Measurements from ENCODE around the gene ZNF19. TPM values are rescaled to one million over a fixed set of nuclear protein-coding genes. Genes with fewer than 3 reads are reported as not detected.

Gene ZNF19
- total RNA-seq, 1 experiment from 2014 or later = 2.4 TPM

DNA sequence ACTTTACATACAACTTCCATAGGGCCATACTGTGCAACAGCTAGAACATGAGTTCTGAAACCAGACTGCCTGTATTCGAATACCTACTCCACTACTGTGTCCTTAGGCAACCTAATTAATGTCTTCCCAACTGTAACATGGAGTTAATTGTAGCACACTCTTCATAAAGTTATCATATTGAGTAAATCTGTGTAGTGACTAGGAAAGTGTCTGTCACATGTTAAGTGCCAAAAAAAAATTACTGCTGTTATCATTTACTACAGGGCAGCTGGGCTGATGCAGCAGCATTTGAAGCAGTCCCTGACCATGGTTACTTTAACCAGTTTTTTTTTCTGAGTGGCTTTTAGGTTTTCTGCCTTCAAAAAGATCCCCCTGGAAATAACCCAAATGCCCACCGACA is 16.2 kb downstream of the ZNF19 start:
- no peaks in the 10 kb centered on the region for H3K27me3 ChIP-seq
- H3K4me1 ChIP-seq = no peaks in the 10 kb centered on the region
- H3K27ac ChIP-seq = no peak overlapping the region
- DNase-seq = no peak
- H3K36me3 ChIP-seq = no peaks in the 10 kb centered on the region
- H3K9me3 ChIP-seq (replicated peaks) = no peaks in the 10 kb centered on the region
- H3K4me3 ChIP-seq = no peak overlapping the region

DNA sequence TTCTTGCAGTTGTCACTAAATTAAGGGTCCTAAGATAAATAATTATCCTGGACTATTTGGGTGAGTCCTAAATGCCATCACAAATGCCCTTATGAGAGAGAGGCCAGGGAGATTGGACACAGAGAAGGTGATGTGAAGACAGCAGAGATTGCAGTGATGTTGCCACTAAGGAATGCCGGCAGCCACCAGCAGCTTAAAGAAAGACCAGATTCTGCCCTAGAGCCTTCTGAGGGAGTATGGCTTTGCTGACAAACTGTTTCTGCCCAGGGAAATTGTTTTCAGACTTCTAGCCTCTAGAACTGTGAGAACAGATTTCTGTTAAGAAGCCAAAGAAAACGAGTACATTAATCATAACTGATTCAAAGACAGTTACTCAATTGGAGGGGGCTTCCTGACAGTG is 17.1 kb downstream of the ZNF19 start:
- Histone ChIP-seq H3K4me1 (no peaks in the 10 kb centered on the region), H3K9me3 (replicated peaks) (no peaks in the 10 kb centered on the region), H3K27ac (no peak overlapping the region), H3K27me3 (no peaks in the 10 kb centered on the region), H3K36me3 (no peaks in the 10 kb centered on the region), H3K4me3 (no peak overlapping the region)
- DNase-seq = no peak

- no peaks in the 10 kb centered on the region for H3K9me3 ChIP-seq (replicated peaks)
- no peak overlapping the region for H3K27ac ChIP-seq
- H3K4me3 ChIP-seq = no peak overlapping the region
- H3K27me3 ChIP-seq = no peaks in the 10 kb centered on the region
- DNase-seq = peak; percentile 10 to 61
- no peaks in the 10 kb centered on the region for H3K4me1 ChIP-seq
- no peaks in the 10 kb centered on the region for H3K36me3 ChIP-seq
Observed at GRCh38 chr16:71467810-71468209, 21.3 kb downstream of the ZNF19 start.

DNA sequence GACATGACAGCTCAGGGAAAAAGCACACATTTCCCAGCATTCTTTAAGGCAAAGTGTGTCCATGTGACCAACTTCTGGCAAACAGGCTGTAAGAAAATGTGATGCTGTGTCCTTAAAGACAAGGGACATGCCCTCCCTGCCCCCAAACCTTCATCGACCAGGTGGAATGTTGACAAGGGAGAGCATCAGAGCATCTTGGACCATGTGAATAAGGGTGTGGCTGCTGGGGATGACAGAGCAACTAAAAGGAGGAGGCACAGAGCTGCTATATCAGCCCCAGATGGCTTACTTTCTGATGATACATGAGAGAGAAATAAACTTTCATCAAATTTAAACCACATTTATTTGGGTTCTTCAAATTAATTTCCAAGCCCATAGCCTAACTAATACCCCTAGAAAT is 24.9 kb downstream of the ZNF19 start:
- Histone ChIP-seq H3K9me3 (replicated peaks) (no peaks in the 10 kb centered on the region), H3K27me3 (no peaks in the 10 kb centered on the region), H3K36me3 (no peaks in the 10 kb centered on the region), H3K4me3 (no peak overlapping the region), H3K4me1 (no peaks in the 10 kb centered on the region), H3K27ac (no peak overlapping the region)
- DNase-seq = no peak

GRCh38 chr16:71461686-71462648 is 27.2 kb downstream of the ZNF19 start, which contains the start of gene ZNF23:
Gene ZNF23, minus strand, starts transcription at chr16:71462247. Its CDS starts 5,451 bp downstream, at chr16:71456796.
- peak; percentile 66 to 70 for DNase-seq
- H3K9me3 ChIP-seq (replicated peaks) = no peaks in the 10 kb centered on the region
- peak within 1 kb of the TSS; percentile 66 for H3K27ac ChIP-seq
- no peaks in the 10 kb centered on the region for H3K27me3 ChIP-seq
- peak within 1 kb of the TSS; percentile 100 for H3K4me3 ChIP-seq
- no peaks in the 10 kb centered on the region for H3K36me3 ChIP-seq
- H3K4me1 ChIP-seq = no peaks in the 10 kb centered on the region

DNA sequence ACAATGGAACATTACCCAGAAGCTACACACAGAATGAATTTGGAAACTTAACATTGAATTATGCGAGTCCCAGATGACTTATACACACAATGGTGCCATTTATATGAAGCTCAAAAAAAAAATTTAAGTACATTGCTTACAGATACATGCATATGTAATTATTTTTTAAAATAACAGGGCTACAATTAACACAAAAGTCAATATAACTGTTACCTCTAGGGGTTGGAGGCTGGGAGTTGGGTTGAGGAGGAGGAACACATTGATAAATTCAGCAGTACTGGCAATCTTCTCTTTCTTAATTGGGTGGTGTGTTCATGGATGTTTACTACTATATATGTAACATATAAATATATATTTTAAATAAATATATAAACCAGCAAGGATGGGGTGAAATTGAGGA is 28.2 kb downstream of the ZNF19 start:
- H3K4me3 ChIP-seq = peak overlapping the region; percentile 100; the same call in 1 of the 2 replicates
- H3K27ac ChIP-seq = no peak overlapping the region

GRCh38 chr16:71460236-71460635 is 28.9 kb downstream of the ZNF19 start:
- DNase-seq = no peak
- H3K27me3 ChIP-seq = no peaks in the 10 kb centered on the region
- no peaks in the 10 kb centered on the region for H3K4me1 ChIP-seq
- H3K9me3 ChIP-seq (replicated peaks) = no peaks in the 10 kb centered on the region
- no peak overlapping the region for H3K4me3 ChIP-seq
- H3K36me3 ChIP-seq = no peaks in the 10 kb centered on the region
- no peak overlapping the region for H3K27ac ChIP-seq

More for the DNA sequence above, 28.2 kb downstream of the ZNF19 start:
- Histone ChIP-seq H3K4me1 (no peaks in the 10 kb centered on the region), H3K9me3 (replicated peaks) (no peaks in the 10 kb centered on the region), H3K27me3 (no peaks in the 10 kb centered on the region), H3K36me3 (no peaks in the 10 kb centered on the region)
- no peak for DNase-seq

- Histone ChIP-seq H3K36me3 (no peaks in the 10 kb centered on the region), H3K9me3 (replicated peaks) (no peaks in the 10 kb centered on the region), H3K27me3 (no peaks in the 10 kb centered on the region), H3K27ac (no peak overlapping the region), H3K4me3 (no peak overlapping the region), H3K4me1 (no peaks in the 10 kb centered on the region)
- DNase-seq = no peak
Observed at GRCh38 chr16:71459510-71459909, 29.6 kb downstream of the ZNF19 start.

- Histone ChIP-seq H3K27me3 (no peaks in the 10 kb centered on the region), H3K9me3 (replicated peaks) (no peaks in the 10 kb centered on the region), H3K36me3 (0 out of 2 replicates have a peak, but pooled peaks cover 3% of the 10 kb centered on the region), H3K4me3 (no peak overlapping the region), H3K27ac (no peak overlapping the region), H3K4me1 (no peaks in the 10 kb centered on the region)
- DNase-seq = no peak
Observed at GRCh38 chr16:71456801-71457200, 32.3 kb downstream of the ZNF19 start.

DNA sequence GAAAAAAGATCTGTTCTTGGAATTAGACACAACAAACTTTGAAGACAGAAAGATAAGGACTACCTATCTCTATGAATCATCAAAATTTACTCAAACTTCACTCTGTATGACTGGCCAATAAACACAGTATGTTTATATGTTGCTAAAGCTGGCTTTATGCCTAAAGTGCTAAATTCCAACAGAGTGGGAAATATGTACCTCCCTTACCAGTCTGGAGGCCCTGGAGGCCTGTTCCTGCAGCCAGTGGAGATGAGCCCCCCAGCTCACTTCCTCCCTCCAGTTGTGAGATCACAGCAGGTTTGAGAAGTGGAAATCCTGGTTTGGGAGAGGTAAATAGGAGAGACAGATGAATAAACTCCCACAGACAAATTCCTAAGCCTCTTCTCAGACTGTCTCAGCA is 36.1 kb downstream of the ZNF19 start:
- Histone ChIP-seq H3K27ac (no peak overlapping the region), H3K9me3 (replicated peaks) (peaks cover 7% of the 10 kb centered on the region; the same call in 1 of the 2 replicates), H3K27me3 (no peaks in the 10 kb centered on the region), H3K4me3 (no peak overlapping the region), H3K4me1 (no peaks in the 10 kb centered on the region), H3K36me3 (peaks cover 20% of the 10 kb centered on the region)
- no peak for DNase-seq

- Histone ChIP-seq H3K9me3 (replicated peaks) (peaks cover 7% of the 10 kb centered on the region; the same call in 1 of the 2 replicates), H3K4me3 (no peak overlapping the region), H3K36me3 (peaks cover 23% of the 10 kb centered on the region), H3K27me3 (no peaks in the 10 kb centered on the region), H3K27ac (no peak overlapping the region), H3K4me1 (no peaks in the 10 kb centered on the region)
- DNase-seq = no peak
Observed at GRCh38 chr16:71449020-71449419, 40.1 kb downstream of the ZNF19 start.

- peaks cover 7% of the 10 kb centered on the region; the same call in 1 of the 2 replicates for H3K9me3 ChIP-seq (replicated peaks)
Observed at GRCh38 chr16:71448274-71448866, 40.8 kb downstream of the ZNF19 start.

GRCh38 chr16:71443714-71444113 is 45.4 kb downstream of the ZNF19 start:
- Histone ChIP-seq H3K27ac (no peak overlapping the region), H3K4me3 (no peak overlapping the region), H3K4me1 (no peaks in the 10 kb centered on the region), H3K36me3 (peaks cover 6% of the 10 kb centered on the region), H3K27me3 (no peaks in the 10 kb centered on the region), H3K9me3 (replicated peaks) (peaks cover 4% of the 10 kb centered on the region; the same call in 1 of the 2 replicates)
- no peak for DNase-seq

More at GRCh38 chr16:71448274-71448866, 40.8 kb downstream of the ZNF19 start:
- no peaks in the 10 kb centered on the region for H3K4me1 ChIP-seq
- H3K27ac ChIP-seq = no peak overlapping the region
- no peak for DNase-seq
- no peak overlapping the region for H3K4me3 ChIP-seq
- H3K36me3 ChIP-seq = peaks cover 23% of the 10 kb centered on the region
- no peaks in the 10 kb centered on the region for H3K27me3 ChIP-seq

GRCh38 chr16:71442051-71442440 is 47.1 kb downstream of the ZNF19 start, which contains the start of gene TLE7:
Gene TLE7, minus strand, starts transcription at chr16:71442054. Its CDS starts 8,730 bp downstream, at chr16:71433324.
- Histone ChIP-seq H3K36me3 (no peaks in the 10 kb centered on the region), H3K9me3 (replicated peaks) (no peaks in the 10 kb centered on the region), H3K27me3 (no peaks in the 10 kb centered on the region), H3K4me1 (no peaks in the 10 kb centered on the region), H3K4me3 (no peak within 1 kb of the TSS), H3K27ac (no peak within 1 kb of the TSS)
- DNase-seq = no peak

Data from SJCRH30 (cell line).